D721Med (cell line): ENCODE measurements around the gene ADCY5.

ENCODE experiments used
- DNase-seq: peaks from one replicate; pipeline ENCODE4 v3.0.0; 2011; ENCODE audit warnings: low spot score; ENCODE audit not compliant: insufficient read length
- FAIRE-seq: peaks from 2 replicates; lab custom pipeline; 2011; peaks lifted over from hg19 to GRCh38; lab: Jason Lieb, UNC
- CTCF ChIP-seq: IDR thresholded peaks from 2 replicates; pipeline ENCODE4 v1.5.1; 2012; ENCODE audit warnings: mild to moderate bottlenecking, control low read depth; ENCODE audit not compliant: insufficient read depth; ENCODE audit errors: missing control alignments

ADCY5 gene

GRCh38 chr3:123281406-123281805 is 167.5 kb downstream of the ADCY5 start:
- FAIRE-seq (no peak), DNase-seq (no peak)
- no peak for TF ChIP-seq CTCF

- FAIRE-seq (no peak), DNase-seq (no peak)
- TF ChIP-seq CTCF: no peak
These were observed 169.8 kb downstream of the ADCY5 start for GRCh38 chr3:123279121-123279520.

GRCh38 chr3:123278446-123278845 is 170.4 kb downstream of the ADCY5 start:
- DNase-seq (no peak), FAIRE-seq (no peak)
- no peak for TF ChIP-seq CTCF

DNA sequence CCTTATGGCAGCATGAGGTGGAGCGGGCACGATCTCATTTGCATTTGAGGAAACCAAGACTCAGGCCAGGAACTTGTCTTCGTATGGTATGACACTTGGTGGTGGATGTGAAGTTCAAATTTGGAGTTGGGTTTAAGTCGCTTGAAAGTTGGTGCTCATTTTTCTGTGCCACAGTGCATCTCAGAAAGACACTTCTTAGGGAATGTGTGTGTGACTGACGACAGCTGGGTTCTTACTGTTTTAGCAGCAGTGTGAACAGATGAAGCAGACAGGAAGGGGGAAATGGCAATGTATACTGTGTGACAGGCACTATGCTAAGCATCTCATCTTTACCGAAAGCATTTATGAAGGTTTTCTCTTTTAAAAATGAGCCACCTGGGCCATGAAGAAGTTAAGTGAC is 171.8 kb downstream of the ADCY5 start:
- FAIRE-seq (no peak), DNase-seq (no peak)
- TF ChIP-seq CTCF: no peak

GRCh38 chr3:123276346-123277006 is 172.4 kb downstream of the ADCY5 start:
- DNase-seq (no peak), FAIRE-seq (no peak)
- no peak for TF ChIP-seq CTCF

GRCh38 chr3:123275691-123276090 is 173.2 kb downstream of the ADCY5 start:
- DNase-seq (no peak), FAIRE-seq (no peak)
- TF ChIP-seq CTCF: no peak

- no peak for DNase-seq
These were observed 176.3 kb downstream of the ADCY5 start for GRCh38 chr3:123272547-123272946.

More at GRCh38 chr3:123272547-123272946, 176.3 kb downstream of the ADCY5 start:
- no peak for TF ChIP-seq CTCF
- FAIRE-seq: no peak
